ENCODE measurements around the gene MSL2.

GRCh38 chr3:136209921-136210320 lies 13.8 kb upstream of the MSL2 start:
- TF ChIP-seq CTCF (IDR thresholded peaks at IDR 0.05; ENCODE audit: insufficient read depth, low read length, poor library complexity, severe bottlenecking) = no peak
- TF ChIP-seq EZH2phosphoT487 (conservative IDR thresholded peaks at IDR 0.05; ENCODE audit: low read length) = no peak
